DMS53 treated with DMSO at 0.1 percent for 48 hours (cell line): ENCODE results near the gene KIAA1671.

Experiments
- DNase-seq: peaks from one replicate; lab custom pipeline; 2025; ENCODE audit not compliant: unreplicated experiment; lab: John Stamatoyannopoulos, UW

KIAA1671 gene

DNA sequence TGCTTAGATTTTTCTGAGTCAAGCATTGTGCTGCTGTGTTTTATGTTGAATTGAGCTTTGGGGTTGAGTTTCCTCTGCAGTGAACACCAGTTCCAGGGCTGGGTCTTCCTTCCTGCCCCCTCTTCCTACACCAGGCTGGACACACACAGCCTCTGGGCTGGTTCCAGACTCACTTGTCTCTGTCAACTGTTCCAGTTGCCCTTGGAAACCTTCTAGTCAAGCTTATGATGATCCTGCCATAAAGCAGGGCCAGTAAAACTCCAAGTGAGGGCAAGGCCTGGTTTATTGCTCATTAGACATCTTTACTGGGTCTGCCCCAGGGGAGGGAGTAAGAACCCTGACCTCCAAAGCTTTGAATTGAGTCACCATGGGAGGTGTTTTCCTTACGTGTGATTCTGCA is 61.1 kb downstream of the KIAA1671 start:
- no peak for DNase-seq

DNA sequence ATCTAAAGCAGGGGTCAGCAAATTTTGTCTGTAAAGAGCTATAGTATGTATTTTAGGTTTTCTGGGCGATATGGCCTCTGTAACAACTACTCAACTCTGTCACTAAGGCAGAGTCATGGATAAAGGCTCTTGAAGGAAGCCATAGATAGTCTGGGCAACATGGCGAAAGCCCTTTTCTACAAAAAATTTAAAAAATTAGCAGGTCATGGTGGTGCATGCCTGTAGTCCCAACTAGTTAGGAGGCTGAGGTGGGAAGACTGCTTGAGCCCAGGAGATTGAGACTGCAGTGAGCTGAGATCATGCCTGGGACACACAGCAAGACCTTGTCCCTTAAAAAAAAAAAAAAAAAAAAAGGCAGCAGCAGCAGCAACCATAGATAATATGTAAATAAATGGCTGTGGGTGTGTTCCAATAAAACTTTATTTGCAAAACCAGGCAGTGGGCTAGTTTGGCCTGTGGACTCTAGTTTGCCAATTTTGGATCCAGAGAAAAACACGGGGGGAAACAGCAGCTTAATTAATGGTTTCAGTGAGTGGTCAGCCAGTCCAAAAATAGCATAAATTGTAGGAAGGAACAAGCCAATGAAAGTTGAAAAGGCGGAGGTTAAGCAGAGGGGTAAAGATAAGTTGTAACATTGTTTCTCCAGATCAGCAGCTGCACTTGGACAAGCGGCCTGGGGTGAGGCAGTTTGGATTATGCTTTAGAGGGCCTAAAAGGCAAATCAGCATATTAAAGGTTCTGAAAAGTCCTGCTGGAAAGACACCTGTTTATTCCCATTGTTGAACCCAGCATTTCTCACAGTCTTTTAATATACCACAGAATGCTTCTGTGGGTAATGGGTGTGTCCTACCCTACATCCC is 62.6 kb downstream of the KIAA1671 start:
- DNase-seq, result no peak

DNA sequence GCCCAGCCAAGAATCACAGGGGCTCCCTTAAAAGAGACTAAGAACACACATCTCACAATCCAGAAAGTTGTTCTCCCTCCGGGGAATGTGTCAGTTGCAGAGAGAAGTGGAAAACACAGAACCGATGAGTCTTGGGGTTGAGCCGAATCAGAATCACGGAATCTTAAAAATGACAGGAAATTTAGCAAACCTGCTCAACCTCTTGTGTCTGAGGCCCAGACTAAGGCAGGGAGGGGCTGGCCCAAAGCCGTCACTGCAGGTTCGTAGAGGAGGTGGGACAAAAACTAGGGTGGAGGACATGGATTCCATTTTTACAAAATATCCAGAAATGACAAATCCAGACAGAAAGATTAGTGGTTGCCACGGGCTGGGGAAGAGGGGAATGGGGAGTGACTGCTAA is 63.8 kb downstream of the KIAA1671 start:
- DNase-seq, result no peak

DNA sequence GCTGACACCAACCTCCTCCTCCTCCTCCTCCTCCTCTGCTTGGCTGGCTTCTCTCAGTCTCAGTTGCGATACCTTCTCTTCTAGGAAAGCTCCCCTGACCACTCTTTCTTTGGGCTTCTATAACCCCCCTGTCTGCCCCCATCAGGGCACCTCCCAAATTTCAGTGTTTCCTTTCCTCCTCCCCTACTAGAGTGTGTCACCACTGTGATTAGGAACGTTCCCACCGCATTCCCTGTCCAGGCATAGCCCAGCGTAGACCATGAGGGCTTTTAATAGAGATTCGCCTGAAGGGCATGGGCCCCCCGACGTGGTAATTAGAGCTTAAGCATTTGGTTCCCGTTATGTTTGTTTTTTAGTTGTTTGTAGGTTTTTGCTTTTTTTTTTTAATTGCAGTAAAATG is 65.5 kb downstream of the KIAA1671 start:
- DNase-seq, result no peak

DNA sequence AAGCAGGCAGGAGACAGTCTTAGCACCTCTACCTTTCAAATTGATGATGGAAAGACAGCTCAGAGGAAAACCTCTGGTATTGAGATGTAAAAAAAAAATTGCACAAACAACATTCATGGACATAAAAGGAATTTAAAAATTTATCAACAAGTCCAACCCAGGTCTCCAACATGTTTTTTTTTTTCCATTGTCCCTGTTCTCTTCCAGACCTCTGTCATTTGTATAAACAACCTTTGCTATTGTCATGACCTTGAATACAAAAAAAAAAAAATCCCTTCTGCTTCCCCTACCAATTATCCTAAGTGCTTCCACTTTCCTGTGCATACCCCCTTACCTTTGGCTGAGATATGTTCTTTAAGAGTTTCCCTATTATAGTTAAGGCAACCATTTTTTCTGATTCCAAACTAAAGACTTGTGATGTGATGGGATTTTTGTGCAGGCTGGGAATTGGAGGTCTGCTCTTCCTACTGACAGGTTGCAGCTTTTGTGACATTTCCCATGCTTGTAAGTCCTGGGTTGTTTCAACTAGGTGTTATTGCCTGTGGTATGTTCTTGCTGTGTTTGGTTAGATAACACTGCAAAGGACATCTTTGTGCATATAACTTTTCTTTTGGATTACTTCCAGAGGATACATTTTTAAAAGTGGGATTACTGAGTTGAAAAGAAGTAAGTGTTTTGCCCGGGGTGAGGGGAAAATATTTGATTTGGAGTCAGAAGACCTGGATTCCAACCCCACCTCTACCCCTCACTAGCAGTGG is 67.1 kb downstream of the KIAA1671 start:
- DNase-seq, result no peak

DNA sequence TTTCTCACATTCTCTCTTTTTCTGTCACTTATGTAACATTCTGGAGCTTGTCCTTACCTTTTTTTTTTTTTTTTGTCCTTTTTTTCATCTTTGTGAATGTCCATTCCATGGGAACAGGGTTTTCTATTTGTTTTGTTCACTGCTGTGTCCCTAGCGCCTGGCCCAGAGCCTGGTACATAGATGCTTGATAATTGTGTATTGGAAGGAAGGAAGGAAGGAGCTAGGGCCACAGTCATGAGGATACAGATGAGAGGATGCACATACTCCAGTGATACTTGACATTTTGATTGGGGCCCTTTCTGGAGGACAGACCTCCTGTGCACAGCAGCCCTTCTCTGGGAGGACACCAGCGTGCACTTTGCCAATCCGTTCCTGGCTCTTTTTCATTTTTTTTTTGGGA is 68.9 kb downstream of the KIAA1671 start:
- DNase-seq, result no peak

DNA sequence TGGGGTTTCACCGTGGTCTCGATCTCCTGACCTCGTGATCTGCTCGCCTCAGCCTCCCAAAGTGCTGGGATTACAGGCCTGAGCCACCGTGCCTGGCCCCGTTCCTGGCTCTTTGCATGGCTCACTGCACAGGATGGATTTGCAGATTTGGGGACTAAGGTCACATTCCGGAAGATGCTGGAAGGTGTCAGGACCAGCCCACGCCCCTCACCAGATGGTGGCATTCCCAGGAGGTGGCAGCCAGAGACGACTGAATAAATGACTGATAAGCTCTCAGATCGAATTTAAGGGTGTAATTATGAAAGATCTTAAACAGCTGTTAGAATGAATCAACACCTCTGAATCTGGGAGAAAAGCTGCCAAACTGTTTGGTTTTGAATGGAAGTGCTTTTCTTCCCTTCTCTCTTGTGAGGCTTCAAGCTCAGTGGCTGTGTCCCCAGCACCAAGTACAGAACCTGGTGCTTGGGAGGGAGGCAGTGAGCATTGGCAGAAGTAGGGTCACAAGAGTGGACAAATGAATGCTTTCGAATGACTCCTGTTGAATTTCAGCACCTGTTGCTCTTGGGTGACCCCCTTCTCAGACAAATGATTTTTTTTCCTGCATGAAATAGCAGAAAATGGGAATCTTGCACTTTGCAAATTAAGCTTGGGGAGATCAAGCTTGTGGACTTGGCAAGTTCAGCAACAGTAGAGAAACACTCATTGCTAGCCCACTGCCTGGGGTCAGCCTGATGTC is 69.6 kb downstream of the KIAA1671 start:
- DNase-seq, result no peak

DNA sequence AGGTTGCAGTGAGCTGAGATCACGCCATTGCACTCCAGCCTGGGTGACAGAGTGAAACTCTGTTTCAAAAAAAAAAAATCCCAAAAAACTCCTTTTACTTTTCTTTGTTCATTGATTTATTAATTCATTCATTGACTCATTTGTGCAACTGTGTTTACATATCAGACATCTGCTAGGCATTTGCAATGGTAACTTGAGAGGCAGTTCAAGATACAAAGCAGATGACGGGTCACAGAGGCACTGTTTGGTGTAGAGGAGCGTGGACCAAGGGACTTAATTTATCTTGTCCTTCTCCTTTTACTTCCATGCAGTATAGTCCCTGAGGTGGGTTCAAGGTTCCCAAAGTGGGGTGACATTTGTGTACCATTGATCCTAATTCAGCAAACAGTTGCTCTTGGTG is 71.4 kb downstream of the KIAA1671 start:
- no peak for DNase-seq

DNA sequence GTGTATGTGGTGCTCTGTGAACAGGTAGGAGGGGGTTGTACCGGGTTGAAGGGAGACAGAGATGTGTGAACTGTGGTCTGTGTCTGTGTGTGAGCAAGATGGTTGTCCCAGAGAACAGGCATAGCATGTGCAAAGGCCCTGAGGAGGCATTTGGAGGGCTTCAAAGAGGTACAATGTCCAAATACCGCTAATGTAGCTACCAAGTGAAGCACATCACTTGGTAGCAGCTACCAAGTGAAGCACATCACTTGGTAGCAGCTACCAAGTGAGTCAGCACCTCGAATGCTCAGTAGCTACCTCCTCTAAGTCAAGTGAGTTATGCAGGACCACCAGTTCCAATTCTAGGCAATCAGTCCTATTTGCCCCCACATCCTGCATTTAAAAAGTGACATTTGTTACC is 72.4 kb downstream of the KIAA1671 start:
- DNase-seq, result no peak

DNA sequence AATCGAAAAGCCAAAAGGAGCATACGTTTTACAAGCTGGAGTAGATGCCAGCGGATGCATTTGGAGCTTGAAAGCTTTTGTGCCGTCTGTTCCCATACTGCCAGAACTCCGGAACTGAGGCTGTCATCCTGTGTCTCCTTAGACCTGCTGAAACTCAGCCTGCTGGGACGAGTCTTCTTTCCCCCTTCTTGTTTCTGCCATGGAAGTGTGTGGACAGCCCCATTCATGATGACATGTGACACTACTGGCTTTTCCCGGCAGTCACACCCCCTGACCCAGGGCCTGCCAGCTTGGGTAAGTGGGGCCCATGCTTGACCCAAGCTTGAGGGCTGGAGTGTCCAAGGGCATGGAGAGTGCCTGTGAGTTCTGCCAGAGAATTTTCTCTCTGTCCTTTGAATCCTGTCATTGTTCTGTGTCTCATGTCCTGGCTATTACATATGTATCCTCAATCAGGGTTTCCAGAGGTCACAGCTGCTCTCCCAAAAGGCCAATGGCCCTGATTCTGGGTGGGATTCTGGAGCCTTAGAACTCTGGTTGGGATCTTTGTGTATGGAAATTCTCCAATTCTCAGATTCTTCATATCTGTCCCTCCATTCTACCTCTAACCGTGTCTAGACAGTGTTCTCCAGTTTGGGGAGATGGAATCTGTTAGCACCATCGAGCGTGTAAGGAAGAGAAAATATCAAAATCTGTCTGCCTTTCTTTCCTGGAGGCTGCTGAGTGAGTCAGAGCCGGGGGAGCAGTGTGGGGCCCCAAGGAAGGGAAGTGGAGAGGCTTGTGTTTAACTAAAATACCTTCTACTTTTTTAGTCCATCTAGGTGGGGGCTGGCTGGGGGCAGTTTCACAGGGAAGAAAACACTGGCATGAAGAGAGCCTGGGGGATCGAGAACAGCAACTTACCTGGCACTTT is 73.2 kb downstream of the KIAA1671 start:
- no peak for DNase-seq

DNA sequence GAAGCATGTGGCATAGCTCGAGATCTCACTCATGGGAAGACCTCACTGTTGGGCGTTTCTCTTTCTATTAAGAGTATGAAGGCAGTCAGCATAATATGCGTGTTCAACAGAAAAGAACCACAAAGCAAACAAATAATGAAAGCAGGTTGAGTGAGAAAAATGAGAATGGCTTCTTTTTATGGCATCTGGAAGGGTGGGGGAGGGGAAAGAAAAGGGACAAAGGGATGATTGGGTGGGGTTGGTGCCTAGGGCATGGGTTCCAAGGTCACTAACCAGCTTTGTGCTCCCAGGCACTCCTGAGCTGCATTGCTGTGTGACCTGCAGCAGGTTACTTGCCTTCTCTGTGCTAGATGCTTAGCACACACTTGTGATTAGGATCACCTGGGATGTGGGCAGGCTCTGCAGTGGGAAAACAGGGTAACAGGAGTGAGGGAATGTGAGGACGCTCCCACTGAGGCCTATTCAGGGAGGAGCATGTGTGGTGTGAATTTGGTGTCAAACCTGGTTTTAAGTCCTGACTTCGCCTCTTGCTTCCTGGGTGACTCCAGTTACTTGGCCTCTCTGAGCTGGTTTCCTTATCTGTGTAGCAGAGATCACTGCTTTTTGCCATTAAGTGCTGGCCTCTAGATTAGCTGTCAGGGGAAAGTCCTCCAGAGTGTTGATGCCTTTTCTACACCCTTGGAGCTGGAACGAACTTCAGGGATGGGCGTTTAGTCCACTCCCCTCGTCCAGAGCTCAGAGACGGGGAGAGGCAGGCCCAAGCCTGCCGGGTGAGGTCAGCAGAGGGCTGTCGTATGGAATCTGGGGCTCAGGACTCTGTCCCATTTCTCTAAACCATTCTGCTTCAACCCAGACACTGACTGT is 74.8 kb downstream of the KIAA1671 start:
- no peak for DNase-seq

DNA sequence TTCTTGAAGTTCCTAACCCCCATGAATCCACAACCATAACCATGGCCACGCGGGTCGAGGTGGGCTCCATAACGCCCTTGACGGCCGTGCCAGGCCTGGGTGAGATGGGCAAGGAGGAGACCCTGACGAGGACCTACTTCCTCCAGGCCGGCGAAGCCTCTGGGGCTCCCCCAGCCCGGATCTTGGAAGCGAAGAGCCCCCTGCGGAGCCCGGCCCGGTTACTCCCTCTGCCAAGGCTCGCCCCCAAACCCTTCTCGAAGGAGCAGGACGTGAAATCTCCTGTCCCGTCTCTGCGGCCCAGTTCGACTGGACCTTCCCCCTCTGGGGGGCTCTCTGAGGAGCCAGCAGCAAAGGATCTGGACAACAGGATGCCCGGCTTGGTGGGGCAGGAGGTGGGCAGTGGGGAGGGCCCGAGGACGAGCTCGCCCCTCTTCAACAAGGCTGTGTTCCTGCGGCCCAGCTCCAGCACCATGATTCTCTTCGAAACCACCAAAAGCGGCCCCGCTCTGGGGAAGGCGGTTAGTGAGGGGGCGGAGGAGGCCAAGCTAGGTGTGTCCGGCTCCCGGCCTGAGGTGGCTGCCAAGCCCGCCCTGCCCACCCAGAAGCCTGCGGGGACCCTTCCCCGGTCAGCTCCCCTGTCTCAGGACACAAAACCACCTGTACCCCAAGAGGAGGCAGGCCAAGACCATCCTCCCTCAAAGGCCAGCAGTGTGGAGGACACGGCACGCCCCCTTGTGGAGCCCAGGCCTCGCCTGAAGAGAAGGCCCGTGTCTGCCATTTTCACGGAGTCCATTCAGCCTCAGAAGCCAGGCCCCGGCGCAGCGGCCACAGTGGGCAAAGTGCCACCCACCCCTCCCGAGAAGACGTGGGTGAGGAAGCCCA is 75.7 kb downstream of the KIAA1671 start:
- DNase-seq, result no peak

DNA sequence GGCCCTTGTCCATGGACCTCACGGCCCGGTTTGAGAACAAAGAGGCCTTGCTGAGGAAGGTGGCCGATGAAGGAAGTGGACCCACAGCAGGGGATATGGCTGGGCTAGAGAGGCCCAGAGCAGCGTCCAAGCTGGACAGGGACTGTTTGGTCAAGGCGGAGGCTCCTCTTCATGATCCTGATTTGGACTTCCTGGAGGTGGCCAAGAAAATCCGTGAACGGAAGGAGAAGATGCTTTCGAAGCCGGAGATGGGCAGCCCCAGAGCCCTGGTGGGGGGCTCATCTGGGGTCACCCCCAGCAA is 76.3 kb downstream of the KIAA1671 start:
- DNase-seq, result no peak

DNA sequence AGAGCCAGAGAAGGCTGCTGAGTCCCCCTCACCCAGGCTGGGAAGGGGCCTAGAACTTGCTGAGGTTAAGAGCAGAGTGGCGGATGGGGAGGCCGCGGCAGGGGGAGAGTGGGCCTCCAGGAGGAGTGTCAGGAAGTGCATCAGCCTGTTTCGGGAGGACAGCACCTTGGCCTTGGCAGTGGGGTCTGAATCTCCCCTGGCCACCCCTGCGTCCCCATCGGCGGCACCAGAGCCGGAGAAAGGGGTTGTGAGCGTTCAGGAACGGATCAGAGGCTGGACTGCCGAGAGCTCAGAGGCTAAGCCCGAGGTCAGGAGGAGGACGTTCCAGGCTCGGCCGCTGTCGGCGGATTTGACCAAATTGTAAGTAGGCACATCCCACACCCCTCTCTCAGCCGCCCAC is 76.7 kb downstream of the KIAA1671 start:
- DNase-seq, result no peak

DNA sequence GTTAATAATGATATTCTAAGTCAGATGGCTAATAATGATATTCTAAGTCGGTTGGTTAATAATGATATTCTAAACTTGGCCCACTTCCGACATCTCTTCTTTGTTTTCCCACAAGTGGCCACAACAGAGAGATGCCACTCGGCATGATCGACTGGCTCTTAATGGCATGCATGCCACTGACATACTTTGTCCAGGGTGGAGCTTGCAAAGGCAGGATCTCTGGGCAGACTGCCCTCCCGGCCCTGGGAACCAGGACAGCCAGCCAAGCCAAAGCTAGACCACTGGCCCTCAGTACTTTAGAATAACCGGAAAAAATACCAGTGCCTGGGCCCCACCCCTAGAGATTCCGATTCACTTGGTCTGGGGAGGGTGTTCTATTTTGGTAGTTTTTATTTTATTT is 78.1 kb downstream of the KIAA1671 start:
- DNase-seq, result no peak

DNA sequence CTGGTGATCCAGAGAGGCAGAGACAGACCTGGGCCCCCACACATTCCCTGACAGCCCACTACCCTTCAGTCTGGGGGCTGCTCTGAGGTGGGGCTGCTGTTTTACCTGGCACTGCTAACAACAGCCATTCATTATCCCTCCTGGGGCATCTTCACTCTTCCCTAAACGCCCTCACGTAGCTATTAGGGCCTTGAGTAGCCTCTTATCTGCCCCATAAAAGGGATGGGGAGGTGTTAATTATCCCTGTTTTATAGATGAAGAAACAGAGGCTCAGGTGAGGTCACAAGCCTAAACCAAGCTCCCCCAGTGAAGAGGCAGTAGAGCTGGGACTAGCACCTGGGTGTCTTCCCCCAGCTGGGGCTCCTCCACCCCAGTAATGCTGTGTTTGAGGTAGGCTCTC is 79.5 kb downstream of the KIAA1671 start:
- DNase-seq, result no peak

DNA sequence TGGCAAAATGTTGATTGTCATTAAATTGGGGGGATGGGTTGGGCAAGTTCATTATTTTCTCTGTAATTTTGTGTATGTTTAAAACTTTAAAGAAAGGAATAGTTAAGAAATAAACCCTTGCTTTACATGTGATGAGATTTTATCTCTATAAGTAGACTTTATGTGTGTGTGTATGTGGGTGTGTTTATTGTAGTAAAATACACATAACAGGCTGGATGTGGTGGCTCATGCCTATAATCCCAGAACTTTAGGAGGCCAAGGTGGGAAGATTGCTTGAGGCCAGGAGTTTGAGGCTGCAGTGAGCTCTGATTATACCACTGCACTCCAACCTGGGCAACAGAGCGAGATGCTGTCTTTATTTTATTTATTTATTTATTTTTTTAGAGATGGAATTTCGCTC is 83.2 kb downstream of the KIAA1671 start:
- DNase-seq, result no peak

DNA sequence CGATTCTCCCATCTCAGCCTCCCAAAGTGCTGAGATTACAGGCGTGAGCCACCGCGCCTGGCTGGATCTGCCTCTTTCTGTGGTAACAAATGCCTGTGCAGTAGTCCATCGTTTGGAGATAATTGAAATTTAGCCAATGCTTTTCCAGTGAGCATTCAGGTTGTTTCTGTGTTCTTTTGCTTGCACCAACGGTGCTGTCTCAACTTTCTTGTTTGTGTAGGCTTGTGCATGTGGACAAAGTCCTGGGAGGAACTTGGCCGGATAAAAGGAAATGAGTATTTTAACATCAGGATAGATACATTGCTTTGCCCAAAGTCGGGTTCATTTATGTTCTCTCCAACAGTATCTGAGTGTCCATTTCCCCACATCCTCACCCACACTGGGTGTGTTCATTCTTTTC is 85.7 kb downstream of the KIAA1671 start:
- DNase-seq, result no peak

DNA sequence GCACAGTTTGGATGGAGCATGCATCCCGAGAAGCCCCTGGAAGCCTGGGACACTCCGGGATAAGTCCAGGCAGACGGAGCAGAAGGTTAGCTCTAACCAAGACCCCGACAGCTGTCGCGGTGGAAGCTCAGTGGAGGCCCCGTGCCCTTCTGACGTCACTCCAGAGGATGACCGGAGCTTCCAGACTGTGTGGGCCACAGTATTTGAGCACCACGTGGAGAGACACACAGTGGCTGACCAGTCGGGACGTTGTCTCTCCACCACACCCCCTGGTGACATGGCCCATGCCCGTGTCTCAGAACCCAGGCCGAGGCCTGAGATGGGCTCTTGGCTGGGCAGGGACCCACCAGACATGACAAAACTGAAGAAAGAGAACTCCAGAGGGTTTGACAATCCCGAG is 86.3 kb downstream of the KIAA1671 start:
- DNase-seq, result no peak
